Erythroblast (primary cell): ENCODE results near the gene SMARCA5.

Experiments
- GATA1 ChIP-seq: IDR thresholded peaks from 2 replicates; pipeline ENCODE4 v1.6.1; 2011; ENCODE audit warnings: low read depth, mild to moderate bottlenecking, control low read depth, low read length, moderate library complexity
- POLR2A ChIP-seq: IDR thresholded peaks from 2 replicates; pipeline ENCODE4 v1.6.1; 2011; ENCODE audit warnings: mild to moderate bottlenecking, low read length

DNA sequence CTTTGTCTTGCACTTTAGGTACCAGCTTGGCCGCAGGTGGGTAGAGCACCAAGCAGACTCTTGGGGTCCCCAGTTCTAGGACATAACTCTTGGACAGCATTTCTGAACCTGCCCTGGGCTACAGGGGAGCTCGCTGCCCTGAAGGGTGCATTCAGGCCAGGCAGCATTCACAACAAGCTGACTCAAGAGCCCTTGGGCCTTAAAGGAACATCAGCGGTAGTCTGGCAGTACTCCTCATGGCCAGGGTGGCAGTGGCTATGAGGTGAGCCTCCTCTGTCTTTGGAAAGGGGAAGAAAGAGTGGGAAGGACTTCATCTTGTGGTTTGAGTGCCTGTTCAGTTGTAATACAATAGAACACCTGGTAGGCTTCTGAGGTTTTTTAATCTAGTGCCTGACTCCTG is 24.8 kb upstream of the SMARCA5 start:
- TF ChIP-seq POLR2A (no peak), GATA1 (no peak)
